Hepatocyte (in vitro differentiated cells): ENCODE measurements around the gene MCRIP2.

Source experiments
- CTCF ChIP-seq: fragments of 200-600 bp; sonication (generic); IDR thresholded peaks from 2 replicates; pipeline ENCODE4 v1.5.1; 2016; ENCODE audit warnings: antibody characterized with exemption, mild to moderate bottlenecking; ENCODE audit not compliant: poor library complexity
- EZH2 ChIP-seq: fragments of 200-600 bp; sonication (generic); IDR thresholded peaks from 2 replicates; pipeline ENCODE4 v1.6.1; 2016; ENCODE audit warnings: antibody characterized with exemption, mild to moderate bottlenecking, borderline replicate concordance
- EZH2phosphoT487 ChIP-seq: fragments of 200-600 bp; sonication (generic); IDR thresholded peaks from one replicate; pipeline ENCODE4 v1.6.1; 2018; ENCODE audit warnings: antibody characterized with exemption, mild to moderate bottlenecking, low read depth, moderate library complexity; ENCODE audit not compliant: unreplicated experiment, severe bottlenecking

- TF ChIP-seq CTCF (no peak), EZH2phosphoT487 (no peak), EZH2 (no peak)
Observed at GRCh38 chr16:631808-632358, 9.7 kb upstream of the MCRIP2 start.
